ENCODE data around the gene FDXR. TPM values are rescaled to one million over a fixed set of nuclear protein-coding genes. Genes with fewer than 3 reads are reported as not detected.

The FDXR gene
- total RNA-seq, 1 donor from 2014 or later = 4.6 TPM

DNA sequence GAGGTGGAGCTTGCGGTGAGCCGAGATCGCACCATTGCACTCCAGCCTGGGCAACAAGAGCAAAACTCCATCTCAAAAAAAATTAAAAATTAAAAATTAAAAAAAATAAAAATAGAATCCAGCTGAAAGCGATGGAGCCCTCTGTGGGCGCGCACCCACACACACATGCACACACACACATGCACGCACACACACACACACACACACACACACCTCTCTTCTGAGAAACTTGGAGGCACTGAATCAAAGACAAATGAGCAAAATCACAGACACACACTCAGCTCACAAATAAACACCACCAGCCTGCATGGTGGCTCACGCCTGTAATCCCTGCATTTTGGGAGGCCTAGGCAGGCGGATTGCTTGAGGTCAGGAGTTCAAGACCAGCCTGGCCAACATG is 30.2 kb upstream of the FDXR start:
- ATAC-seq (ENCODE audit: poor library complexity) = no peak
- intact Hi-C loops (cut with DNase I) = no loop called here
- DNase-seq = no peak

DNA sequence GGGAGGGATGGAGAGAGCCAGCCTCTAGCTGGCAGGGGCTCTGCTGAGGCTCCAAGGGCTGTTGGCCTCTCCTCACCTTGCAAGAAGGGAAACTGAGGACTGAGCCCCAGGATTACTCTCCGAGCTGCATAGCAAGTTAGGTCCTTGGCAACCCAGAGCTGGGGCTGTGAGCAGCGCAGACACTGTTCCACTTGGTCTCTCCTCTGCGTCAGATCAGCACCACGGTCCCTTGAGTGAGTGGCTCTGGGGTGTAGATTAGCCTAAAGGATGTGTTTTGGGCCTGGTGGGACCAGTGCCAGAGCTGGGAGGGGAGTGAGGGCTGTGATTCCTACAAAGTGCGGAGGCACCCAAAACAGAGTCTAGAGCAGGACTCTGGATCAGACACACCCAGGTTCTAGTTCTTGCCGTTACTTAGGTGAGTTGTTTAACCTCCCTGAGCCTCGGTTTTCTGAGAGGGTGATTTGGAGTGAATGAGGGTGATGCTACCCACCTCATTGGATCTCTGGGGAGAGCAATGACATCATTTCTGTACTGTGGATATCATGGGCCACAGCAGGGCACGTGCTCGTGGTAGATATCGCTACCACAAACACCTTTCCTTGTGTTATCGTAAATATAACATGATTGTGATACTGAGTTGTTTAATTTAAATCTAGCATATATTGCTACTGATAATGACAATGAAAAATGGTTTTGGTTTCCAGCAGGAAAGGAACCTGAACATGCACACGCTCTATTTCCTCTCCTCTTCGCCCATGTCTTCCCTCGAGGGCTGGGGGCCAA is 28.8 kb upstream of the FDXR start:
- peak; percentile 7 for DNase-seq
- intact Hi-C loops (cut with DNase I) = no loop called here
- ATAC-seq (ENCODE audit: poor library complexity) = no peak

DNA sequence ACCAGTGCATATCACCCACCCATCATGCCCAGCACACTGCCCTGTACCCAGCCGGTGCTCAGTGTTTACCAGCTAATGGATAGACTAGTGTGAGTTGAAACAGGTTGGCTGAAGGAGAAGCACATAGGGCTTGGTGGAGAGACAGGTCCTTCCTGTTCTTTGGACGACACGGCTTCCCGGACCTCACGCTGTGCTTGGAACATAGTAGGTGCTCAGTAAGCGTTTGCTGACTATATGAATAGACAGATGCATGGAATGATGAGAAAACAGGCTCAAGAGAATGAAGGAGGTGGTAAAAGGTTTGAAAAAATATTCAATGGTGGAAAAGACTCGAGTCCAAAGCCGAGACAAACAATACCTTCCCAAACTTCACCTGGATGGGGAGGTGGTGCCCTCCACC is 27.4 kb upstream of the FDXR start:
- intact Hi-C loops (cut with DNase I) = no loop called here
- no peak for ATAC-seq (ENCODE audit: poor library complexity)
- no peak for DNase-seq

DNA sequence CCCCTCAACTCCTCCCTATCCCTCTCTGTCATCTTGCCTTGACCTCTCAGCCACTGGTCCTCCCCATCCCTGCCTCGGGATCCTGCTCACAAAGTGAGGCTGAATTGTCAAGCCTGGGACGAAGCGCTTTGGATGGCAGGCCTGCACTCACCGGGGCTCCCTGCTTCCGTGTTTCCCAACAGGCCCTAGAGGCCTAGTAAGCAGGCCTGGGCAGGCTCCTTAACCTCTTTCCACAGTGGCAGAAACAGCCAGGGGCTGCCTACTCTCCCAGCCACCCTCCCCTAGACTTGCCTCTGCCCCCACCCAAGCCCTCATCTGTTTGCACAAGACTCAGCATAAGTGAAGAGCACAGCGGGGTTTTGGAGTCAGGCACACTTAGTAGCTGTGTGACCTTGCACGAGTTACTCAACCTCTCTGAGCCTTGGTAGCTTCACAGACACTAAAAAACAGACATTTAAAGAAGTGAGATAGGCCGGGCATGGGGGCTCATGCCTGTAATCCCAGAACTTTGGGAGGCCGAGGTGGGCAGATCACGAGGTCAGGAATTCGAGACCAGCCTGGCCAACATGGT is 25.7 kb upstream of the FDXR start:
- ATAC-seq (ENCODE audit: poor library complexity) = no peak
- DNase-seq = no peak
- intact Hi-C loops (cut with DNase I) = no loop called here

DNA sequence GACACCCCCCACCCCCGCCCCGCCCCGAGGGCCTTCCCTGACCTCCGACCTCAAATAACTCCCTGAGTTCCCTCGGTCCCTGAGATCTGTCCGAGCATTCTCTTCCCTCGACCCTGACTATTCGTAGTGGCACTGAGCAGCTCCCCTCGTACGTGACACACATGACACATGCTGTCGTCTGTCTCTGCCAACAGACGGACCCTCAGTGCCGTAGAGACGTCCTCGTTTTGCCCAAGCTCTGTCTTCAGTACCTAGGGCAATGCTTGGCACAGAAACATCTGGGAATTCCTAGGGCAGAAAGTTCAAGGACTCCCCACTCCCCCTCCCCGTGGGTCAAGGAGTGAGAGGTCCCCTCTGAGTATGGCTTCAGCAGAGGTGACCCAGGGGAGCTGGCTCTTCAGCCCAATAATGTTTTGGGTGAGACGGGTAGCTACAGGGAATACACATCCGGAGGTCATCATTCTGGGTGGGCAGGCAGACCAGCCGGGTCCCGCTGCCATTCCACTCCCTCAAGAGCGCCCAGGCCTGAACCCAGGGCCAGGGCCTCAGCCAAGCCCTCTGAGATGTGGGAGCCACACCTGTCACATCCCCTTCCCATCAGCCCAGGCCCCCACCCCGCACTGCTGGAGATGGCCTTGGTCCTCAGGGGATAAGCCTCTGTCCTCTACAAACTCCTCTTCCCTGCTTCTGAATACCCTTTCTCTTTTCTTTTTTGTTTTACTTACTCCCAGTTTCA is 21.3 kb upstream of the FDXR start:
- ATAC-seq (ENCODE audit: poor library complexity) (no peak), DNase-seq (no peak)
- intact Hi-C loops (cut with DNase I) = no loop called here

DNA sequence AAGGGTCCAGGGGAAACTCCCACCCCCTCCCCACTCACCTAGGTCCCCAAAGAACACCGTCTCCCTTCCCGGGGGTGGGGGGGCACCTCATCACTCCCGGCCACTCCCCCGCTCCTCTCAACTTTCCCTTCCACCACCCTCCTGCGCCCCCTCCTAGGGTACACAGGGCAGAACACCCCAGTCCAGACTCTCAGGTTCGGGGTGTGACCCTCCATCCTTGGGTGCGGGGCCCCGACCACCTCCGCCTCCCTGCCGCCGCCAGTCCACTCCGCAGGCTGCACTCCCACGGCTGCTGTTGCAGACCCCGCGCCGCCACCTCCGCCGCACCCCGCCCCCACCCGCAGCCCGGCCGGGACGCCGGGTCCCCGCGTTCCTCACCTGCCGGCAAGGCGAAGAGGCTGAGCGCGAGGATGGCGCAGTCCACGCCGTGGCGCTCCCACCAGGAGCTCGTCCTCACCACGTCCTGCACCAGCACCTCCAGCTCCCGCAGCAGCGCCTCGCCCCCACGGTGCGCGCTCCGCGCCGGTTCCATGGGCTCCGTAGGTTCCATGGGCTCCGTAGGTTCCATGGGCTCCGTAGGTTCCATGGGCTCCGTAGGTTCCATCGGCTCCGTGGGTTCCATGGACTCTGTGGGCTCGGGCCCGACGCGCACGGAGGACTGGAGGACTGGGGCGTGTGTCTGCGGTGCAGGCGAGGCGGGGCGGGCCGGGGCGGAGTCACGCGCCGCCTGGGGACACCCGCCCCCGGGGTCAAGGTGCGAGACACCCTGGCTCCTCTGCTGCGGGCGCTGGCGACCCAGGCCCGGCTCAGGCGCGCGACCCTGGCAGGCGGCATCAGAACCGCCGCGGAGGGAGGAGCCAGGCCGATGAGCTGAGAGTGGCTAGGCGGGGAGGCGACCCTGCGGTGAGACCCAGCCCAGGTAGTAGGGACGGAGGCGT is 20.4 kb upstream of the FDXR start, which contains the start of gene FADS6:
Gene FADS6, minus strand, starts transcription at position 660 of the 938 bp plus-strand sequence. Its CDS starts 38 bp downstream, at position 622.
- DNase-seq (no peak), ATAC-seq (ENCODE audit: poor library complexity) (peak; percentile 48)
- intact Hi-C loops (cut with DNase I) = no loop called here

DNA sequence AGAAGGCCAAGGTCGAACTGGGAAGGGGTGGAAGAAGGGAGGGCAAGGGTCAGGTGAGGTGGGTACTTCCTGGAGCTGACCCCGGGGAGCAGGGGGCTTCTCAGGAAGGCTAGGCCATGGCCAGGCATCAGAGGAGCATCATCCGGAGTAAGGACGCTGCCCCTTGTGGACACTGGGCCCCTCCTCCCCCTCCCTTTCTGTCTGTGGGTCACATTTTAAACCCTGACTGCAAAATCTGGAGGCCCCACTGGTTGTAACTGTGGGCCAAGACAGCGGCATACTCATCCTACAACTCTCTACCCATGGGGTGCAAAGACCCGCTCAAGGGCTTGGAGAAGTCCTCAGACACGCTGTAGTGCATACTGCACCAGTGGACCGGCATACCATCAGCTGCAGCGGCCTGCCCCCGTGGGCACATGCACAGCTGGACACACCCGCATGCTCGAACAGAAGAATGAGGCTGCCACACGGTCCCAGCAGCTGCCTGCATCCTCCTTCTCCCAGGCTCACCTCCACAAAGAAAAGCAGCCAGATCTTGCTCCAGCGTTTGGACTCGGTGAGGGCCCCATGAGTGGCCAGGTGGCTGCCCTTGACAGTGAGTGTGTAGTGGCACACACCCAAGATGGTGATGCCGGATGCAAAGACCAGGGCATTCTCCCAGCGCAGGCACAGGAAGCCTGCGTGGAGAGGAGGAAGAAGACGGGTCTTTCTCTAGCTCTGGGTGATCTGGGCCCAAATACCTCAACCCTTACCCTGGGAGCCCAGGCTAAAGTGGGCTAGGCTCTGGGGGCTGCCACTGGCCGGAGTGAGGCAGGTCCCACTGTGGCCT is 19.4 kb upstream of the FDXR start:
- DNase-seq = no peak
- intact Hi-C loops (cut with DNase I) = no loop called here
- no peak for ATAC-seq (ENCODE audit: poor library complexity)

DNA sequence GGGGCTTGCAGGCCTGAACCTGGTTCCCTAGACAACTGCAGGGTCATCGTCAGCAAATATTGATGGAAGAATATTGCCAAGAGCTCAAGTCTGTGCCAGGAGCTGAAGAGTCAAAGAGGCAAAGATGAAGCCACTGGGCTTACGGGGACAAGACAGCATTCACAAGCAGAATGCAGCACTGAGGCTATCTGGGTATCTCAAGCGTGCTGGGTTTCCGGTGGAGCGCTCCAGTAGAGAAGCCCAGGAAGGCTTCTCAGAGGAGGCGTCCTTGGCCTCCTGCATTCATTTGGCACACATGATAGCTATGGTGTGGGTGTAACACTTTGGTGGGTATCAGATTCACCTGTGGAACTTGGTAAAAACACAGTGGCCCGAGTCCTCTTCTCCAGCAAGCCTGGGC is 17.8 kb upstream of the FDXR start:
- no peak for ATAC-seq (ENCODE audit: poor library complexity)
- DNase-seq = no peak
- intact Hi-C loops (cut with DNase I) = no loop called here

DNA sequence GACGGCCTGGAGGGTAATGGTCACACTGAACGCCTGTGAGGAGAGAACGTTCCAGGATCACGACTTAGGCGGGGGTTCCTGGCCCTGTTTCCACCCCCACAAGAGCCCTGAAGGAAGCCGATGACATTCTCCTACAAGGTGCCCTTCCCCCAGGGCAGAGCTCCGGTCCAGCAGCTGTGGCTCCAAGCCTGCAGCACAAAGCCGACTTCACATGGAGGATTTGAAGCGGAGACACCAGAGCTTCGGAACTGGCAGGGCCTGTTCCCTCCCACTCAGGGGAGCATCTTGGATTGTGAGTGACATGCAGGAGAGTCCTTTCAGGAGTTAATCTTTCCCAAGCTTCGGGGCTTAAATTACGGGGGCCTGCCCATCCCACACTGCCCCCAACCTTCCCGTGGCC is 15.7 kb upstream of the FDXR start:
- ATAC-seq (ENCODE audit: poor library complexity) = no peak
- intact Hi-C loops (cut with DNase I) = no loop called here
- peak; percentile 2 for DNase-seq

DNA sequence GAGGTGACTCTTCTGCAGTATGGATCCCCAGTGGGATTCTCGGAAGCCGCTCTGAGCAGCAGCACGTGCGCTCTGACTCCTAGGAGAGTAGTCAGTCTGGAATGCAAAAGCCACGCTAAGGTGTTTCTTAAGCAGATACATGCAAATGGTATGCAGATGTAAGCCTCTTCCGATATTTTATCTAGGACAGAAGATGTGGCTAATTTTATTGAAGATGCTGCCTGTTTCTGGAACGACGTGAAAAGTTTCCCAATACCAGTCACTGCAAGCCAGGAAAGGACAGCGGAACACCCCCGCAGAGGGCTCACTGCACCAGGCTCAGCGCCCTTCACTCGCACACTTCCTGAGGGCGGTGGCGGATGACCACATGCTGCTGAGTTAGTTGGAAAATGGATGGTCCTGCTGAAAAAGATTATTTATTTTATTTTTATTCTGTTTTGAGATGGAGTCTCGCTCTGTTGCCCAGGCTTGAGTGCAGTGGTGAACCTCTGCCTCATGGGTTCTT is 10.5 kb upstream of the FDXR start:
- DNase-seq (no peak), ATAC-seq (ENCODE audit: poor library complexity) (no peak)
- intact Hi-C loops (cut with DNase I) = no loop called here

DNA sequence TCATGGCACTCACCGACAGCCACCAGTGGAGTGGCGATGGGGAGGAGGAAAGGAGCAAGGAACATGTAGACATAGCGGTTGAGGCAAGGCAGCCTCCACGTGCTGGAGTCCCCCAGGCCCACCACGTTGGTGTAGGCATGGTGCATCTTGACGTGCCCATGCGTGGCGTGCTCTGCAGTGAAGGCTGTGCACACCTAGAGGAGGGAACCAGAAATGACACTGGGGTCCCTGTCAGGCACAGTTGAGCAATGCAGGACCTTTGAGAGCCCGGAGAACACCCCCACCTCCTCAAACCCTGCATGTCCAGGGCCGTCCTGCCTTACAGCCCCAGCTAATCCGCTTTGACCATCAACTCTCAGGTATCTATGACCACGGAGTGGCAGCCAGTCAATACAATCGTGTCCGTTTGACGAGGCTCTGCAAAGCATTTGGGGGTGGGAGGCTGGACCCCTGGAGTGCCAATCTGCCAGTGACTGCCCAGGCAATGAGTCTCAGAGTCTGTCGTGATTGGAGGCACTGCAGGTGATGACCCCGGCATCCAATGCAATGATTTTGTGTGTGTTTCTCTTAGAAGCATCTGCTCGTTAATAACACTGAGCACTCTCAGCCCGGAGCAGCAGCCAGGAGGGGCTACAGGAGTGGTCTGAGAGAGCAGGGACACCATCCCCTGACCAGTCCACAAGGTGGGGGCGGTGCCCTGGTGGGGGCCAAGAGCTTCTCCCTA is 9.9 kb upstream of the FDXR start:
- DNase-seq = no peak
- no peak for ATAC-seq (ENCODE audit: poor library complexity)

DNA sequence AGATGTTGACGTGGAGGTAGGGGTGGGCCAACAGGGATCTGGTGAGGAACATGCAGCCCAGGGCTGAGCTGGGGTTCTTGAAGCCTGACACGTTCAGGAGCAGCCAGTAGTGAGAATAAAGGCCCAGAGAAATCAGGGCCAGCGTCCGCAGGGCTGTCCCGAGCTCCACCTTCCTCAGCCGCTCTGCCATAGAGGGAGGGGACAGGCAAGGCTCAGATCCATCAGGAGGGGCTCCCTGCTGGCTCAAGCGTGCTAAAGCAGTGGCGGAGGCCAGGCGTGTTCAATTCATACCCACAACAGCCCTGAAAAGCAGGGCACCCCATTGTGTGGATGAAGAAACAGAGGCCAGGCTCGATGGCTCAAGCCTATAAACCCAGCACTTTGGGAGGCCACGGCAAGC is 8.3 kb upstream of the FDXR start:
- intact Hi-C loops (cut with DNase I) = no loop called here
- no peak for DNase-seq
- ATAC-seq (ENCODE audit: poor library complexity) = no peak

More for the DNA sequence above, 9.9 kb upstream of the FDXR start:
- intact Hi-C loops (cut with DNase I) = no loop called here

DNA sequence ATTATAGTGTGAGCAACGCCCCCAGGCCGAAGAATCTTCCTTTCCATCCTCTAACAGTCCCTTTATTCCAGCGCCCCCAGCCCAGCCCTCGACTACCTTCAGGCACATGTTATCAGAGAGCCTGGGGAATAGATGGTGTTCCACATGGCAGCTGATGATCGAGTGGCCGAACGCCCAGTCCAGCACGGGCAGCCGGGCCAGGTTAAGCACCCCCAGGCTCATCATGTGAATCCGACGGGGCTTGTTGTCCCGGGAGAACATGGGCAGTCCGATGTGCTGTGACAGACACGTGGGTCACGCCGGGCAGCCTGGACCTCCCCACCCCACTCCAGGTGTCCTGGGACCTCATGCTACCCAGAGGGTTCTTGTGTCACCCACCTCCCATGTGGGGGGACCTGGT is 6.5 kb upstream of the FDXR start:
- ATAC-seq (ENCODE audit: poor library complexity) = no peak
- no peak for DNase-seq
- intact Hi-C loops (cut with DNase I) = no loop called here

DNA sequence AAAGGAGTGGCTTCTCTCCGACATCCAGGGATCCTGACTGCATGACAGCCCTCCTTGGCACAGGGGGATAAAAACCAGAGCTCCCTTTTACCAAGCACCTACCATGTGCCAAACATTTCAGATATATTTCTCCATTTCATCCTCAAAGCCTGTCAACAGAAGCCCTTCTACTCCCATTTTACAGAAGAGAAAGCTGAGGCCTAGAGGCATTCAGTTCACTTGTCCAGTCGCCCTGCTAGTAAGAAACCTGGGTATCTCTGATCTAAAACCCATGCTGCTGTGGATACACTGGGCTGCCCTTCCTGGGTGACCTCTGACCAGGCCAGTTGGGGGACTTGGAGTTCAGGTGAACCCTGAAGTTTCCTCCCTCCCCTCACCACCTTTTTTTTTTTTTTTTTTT is 5.9 kb upstream of the FDXR start:
- DNase-seq (no peak), ATAC-seq (ENCODE audit: poor library complexity) (no peak)
- intact Hi-C loops (cut with DNase I) = no loop called here

DNA sequence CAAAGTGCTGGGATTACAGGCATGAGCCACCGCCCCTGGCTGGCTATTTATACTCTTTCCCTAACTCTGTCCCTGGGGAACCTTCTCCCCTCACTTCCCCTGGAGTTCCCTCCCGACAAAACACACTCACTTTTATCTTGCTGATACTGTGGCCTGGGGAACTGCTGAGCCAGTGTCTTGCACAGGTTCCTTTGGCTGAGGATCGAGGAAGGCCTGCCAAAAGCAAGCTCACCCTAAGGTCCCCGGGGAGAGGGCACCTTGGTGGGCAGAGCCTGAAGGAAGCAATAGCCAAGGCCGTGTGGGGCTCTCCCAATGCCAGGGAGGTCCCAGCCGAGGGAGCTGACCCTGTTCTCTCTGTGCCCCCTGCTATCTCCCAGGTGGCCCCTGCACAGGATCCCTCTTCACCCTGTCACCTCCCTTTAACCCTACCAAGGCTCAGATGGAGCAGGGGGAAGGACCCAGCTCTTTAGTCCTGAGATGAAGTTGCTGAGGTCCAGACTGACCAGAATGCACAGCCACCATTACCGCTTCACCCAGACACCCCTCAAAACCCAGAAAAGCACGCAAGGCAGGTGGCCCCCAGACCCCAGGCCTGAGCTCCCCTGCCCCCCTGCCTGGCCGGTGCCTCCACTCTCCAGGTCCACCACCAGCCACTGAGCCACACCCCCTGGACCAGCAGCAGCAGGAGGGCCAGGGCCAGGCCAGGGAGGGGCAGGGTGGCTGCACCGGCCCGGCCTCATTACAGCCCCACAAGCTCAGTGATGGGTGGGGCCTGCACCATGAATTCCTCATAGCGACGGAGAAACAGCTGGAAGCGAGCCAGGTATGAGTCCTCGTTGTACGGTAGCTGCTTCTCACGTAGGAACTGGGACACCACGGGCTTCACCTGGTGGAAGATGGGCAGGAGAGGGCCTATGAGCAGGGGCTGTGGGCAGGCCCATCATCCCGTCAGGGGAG is 5.1 kb upstream of the FDXR start:
- intact Hi-C loops (cut with DNase I) = no loop called here
- DNase-seq (no peak), ATAC-seq (ENCODE audit: poor library complexity) (no peak)

DNA sequence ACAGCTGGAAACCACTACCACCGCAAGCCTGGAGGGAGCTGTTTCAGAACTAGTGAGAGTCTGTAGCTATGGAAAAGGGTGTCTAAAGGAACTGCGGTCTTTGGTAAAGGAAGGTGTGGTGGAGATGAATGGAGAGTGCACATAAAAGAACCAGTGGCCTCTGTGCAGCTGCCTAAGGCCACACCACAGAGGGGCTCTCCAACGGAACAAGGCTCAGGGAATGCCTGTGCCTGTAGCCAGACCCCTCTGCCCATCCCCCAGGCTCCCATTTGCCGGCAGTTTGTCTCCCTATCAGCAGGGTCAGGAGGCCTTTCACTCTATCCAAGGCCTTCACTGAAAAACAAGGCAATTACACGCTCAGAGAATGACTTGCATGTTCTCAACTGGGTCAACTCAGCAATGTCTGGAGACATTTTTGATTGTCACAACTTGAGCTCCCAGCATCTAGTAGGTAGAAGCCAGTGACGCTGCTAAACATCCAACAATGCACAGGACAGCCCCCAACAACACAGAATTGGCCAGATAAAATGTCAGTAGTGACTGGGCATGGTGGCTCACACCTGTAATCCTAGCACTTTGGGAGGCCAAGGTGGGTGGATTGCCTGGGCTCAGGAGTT is 3.3 kb upstream of the FDXR start:
- DNase-seq = no peak
- ATAC-seq (ENCODE audit: poor library complexity) = no peak
- intact Hi-C loops (cut with DNase I) = no loop called here

Measured in Right ventricle myocardium superior (tissue), 1 donor.